ENCODE data around the gene THOC2.
"Not testable (repeated sequence)": the region's sequence is repeated elsewhere in the genome, so short reads cannot be mapped to it uniquely, and the experiment has no call there.

THOC2 gene

DNA sequence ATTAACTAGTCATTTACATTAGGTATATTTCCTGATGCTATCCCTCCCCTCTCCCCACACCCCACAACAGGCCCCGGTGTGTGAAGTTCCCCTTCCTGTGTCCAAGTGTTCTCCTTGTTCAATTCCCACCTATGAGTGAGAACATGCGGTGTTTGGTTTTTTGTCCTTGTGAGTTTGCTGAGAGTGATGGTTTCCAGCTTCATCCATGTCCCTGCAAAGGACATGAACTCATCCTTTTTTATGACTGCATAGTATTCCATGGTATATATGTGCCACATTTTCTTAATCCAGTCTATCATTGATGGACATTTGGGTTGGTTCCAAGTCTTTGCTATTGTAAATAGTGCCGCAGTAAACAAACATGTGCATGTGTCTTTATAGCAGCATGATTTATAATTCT is 69.1 kb downstream of the THOC2 start:
- not testable (repeated sequence) for DNase-seq

DNA sequence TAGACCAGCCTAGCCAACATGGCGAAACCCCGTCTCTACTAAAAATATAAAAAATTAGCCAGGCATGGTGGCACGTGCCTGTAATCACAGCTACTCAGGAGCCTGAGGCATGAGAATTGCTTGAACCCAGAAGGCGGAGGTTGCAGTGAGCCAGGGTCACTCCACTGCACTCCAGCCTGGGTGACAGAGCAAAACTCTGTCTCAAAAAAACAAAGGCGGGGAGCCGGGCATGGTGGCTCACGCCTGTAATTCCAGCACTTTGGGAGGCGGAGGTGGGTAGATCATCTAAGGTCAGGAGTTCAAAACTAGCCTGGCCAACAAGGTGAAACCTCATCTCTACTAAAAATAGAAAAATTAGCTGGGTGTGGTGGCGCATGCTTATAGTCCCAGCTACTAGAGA is 76.3 kb downstream of the THOC2 start:
- not testable (repeated sequence) for DNase-seq

DNA sequence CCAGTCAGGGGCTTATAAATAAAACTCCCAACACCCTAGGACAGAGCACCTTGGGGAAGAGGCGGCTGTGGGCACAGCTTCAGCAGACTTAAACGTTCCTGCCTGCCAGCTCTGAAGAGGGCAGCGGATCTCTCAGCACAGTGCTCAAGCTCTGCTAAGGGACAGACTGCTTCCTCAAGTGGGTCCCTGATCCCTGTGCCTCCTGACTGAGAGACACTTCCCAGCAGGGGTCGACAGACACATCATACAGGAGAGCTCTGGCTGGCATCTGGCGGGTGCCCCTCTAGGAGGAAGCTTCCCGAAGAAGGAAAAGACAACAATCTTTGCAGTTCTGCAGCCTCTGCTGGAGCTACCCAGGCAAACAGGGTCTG is 84.1 kb downstream of the THOC2 start:
- DNase-seq = not testable (repeated sequence)

DNA sequence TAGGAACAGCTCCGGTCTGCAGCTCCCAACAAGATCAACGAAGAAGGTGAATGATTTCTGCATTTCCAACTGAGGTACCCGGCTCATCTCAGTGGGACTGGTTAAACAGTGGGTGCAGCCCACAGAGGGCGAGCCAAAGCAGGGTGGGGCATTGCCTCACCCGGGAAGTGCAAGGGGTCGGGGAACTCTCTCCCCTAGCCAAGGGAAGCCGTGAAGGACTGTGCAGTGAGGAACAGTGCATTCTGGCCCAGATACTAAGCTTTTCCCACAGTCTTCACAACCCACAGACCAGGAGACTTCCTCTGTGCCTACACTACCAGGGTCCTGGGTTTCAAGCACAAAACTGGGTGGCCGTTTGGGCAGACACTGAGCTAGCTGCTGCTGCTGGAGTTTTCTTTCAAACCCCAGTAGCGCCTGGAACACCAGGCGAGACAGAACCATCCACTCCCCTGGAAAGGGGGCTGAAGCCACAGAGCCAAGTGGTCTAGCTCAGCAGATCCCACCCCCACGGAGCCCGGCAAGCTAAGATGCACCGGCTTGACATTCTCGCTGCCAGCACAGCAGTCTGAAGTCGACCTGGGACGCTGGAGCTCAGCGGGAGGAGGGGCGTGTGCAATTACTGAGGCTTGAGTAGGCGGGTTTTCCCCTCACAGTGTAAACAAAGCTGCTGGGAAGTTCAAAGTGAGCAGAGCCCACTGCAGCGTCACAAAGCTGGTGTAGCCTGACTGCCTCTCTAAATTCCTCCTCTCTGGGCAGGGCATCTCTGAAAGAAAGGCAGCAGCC is 84.6 kb downstream of the THOC2 start:
- DNase-seq = no peak

DNA sequence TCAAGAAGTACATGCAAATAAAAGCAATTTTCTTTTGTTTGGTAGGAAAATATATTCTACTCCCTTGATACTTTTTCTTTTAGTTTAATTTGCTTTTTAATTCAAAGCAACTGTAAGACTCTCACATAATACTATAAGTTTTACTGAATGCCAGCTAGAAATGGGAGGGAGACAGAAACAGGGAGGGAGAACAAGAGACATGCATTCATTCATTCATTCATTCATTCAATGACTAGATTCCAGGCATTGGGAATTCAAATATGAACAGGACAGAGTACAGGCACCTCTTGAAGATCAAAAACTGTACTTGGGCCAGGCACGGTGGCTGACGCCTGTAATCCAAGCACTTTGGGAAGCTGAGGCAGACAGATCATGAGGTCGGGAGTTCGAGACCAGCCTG is 85.6 kb downstream of the THOC2 start:
- DNase-seq = no peak

DNA sequence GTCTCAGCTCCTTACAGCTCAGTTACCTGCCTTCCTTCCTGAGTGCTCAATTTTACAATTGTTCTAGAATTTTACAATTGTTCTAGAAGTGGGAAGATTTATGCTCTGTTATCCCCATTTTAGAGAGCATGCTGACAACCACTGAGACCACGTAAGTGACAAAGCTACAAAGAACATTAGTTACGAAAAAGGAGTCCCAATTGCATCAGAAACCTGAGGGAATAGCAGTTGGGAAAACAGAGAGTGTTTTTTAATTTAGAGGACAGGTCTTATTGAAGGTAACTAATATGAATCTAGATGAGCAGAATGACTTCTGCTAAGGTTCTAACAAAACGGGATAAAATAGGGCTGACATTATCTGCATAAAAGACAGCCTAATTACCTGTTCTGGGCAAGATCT is 103.3 kb downstream of the THOC2 start:
- DNase-seq = no peak

DNA sequence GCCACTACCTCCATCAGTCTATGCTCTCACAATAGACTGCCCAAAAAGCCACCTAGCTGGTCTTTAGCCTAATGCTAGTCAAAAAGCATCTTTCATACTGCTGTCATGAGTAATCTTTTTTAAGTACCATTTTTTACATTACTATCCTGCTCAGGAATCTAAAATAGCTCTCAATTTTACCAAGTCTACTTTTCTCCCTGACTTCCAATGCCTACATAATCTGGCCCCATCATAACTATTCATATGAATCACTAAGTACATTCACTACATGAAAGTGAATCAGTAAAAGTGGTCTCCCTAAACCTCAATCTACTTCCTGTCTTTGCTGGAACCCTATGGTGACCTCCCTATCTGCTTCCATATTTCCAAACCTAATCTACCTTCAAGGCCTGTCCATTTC is 105.9 kb downstream of the THOC2 start:
- no peak for DNase-seq

DNA sequence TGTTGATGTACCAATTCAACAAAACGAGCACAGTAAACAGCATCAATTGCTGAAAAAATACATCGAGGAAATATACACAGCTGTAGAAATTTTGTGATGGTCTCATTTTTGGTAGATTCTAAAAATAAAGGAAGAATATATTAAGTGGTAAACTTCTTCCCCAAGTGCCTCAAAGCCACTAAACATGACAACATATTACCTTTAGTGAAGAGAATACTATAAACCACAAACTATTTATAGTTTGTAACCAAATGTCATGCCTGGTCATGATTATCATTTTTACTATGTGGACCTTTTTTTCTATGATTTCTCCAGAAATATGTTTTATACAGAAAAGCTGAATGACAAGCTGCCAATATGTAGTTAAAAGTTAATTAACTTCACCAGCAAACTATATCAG is 106.9 kb downstream of the THOC2 start:
- DNase-seq = no peak

DNA sequence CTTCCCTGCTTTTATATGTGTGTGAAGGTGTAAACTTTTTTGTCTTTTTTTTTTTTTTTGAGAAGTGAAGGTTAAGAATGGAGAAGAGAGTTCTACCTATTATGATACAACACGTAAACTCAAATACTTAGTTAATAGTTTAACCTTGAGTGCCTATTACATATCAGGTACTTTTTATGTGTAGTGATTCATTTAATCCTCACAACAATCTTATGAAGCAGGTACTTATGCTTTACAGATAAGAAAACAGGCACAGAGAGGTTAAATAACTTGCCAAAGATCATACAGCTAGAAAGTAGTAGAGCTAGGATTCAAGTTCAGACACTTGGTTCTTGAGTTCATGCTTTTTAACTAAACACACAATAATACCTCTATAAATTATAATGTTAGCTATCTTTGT is 107.4 kb downstream of the THOC2 start:
- no peak for DNase-seq

DNA sequence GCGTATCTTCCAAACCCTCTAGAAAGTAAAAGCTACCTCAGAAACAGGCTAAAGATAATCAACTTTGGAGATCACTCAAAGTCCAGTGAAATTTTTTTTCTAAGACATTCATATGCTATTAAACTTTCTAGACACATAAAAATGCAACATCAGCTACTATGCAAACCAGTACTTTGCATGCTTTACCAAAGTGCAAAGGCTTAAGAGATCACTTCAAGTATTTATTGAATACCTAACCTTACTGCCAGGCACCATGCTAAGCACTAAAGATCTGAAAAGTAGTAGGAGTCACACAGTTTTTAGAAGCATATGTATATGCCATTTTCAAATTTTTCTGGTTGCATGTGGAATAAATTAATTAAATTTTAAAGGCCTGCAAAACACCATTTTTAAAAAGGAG is 115.8 kb downstream of the THOC2 start:
- DNase-seq = no peak

DNA sequence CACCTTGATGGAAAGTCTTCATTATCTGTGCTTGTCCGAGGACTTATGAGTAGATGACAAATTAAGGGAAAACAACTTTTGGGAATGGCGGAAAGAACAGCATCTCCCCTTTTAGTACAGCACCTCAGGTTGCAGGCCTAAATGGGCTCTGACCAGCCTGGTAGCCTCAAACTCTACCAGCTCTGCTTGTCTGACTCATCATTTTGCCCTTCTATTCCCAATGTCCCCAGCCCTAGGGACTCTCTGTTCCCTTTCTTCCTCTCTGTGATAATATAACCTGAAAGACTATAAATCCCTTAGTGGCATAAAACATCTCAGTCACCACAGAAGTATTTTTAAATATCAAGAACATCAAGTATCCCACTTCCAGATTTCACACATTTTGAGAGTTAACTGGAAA is 121.9 kb downstream of the THOC2 start:
- DNase-seq = no peak

DNA sequence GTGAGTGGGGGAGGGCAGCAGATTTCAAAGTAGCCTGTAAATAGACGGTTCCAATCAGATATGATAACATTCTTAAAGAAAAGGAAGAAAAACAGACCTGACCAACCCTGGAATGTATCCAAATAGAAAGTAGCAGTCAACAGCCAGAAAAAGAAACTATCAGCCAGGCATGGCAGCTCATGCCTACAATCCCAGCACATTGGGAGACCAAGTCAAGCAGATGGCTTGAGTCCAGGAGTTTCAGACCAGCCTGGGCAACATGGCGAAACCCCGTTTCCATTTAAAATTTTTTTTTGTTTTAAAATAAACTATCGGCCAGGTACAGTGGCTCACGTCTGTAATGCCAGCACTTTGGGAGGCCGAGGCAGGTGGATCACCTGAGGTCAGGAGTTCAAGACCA is 125.0 kb downstream of the THOC2 start:
- DNase-seq = no peak

DNA sequence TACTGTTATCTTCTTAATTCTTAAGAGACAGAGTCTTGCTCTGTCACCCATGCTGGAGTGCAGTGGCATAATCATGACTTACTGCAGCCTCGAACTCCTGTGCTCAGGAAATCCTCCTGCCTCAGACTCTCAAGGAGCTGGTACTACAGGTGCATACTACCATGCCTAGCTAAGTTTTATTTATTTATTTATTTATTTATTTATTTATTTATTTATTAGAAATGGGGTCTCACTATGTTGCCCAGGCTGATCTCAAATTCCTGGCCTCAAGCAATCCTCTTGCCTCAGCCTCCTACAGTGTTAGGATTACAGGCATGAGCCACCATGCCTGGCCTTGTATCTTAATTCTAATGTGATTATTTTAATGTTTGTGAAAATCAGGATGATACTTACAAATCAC is 125.6 kb downstream of the THOC2 start:
- DNase-seq = no peak

DNA sequence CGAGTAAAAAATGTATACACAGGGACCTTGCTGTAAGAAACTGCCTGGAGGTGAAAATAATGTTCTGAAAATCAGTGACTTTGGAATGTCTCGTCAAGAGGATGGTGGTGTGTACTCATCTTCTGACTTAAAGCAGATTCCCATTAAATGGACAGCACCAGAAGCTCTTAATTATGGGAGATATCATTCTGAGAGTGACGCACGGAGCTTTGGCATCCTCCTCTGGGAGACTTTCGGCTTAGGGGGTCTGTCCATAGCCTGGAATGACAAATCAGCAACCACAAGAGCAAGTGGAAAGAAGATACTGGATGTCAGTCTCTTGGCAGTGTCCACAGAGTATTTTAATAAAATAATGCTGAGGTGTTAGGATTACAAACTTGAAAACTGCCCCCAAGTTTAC is 129.4 kb downstream of the THOC2 start:
- DNase-seq = no peak

DNA sequence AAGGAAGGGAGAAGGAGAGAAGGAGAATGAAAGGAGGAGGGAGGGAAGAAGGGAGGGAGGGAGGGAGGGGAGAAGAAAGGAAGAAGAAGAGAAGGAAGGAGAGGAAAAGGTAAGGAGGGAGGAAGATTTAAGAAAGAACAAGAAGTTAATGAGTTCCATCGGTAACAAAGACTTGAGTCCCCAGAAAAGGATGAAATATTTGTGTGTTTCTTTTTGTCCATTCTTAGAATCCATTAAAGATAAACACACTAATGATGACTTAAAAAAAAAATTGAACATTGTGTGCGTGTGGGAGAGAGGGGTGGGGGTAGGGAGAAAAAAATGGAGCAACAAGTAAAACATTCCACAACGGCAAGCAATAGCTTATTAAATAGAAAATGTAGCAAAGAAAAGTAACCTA is 131.4 kb downstream of the THOC2 start:
- DNase-seq = no peak

DNA sequence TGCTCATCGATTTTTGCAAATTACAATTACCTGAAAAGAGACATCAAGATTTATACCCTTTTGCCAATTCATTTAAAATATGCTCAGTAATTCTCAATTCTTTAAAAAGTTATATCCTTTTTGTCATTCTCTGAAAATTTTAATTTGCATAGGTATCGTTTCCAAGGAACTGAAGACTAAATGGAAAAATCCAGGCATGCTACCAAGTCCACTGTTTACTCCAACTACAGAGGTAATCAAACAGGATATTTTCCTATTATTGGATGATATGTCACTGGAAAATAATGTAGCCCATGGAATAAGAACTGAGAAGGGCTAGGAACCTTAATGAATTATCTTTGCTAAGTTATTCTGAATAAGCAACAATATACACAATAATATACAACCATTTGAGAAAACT is 132.7 kb downstream of the THOC2 start:
- no peak for DNase-seq

DNA sequence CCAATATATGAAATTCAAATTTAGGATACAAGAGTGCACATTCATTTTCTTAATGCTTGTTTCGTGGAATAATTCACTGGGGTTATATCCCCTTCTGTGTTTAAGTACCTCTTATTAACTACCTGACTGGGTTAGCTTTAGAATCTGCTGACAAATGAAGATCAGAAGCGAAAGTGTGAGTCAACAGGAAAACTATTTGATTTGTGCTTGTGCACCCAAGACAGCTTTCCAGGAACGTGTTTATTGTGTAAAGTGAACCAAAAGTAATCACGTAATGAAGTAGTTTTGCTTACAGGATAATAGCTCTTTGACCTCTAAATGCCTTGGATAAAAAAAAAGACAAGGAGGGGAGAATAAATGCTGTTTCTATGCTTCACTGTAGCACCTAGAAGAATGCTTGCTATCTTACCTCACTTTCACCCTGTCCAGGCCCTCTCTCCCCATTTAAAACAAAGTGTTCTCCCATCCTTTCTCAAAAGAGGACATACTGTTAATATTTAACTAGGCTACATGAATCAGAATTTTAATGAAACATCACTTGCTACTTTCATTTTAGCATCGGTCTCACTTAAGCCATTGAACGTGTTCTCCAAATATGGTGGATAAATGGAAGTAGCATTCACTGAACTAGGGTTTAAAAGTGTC is 141.9 kb downstream of the THOC2 start:
- no peak for DNase-seq

DNA sequence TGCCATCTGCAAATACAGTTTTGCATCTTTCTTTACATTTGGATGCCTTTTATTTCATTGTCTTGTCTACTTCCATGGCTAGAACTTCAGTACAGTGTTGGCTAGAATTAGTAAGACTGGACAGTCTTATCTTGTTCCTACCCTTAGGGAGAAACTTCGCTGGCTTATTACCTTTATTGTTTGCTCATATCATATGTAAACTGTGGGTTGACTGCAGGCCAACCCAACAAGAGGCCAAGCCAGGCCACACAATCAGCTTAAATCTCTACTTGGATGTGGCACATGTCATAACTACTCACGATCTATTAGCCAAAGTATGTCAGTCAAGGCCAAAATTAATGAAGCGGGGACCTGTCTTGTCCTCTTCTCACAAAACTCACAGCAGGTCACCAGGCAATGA is 144.1 kb downstream of the THOC2 start:
- DNase-seq = no peak

DNA sequence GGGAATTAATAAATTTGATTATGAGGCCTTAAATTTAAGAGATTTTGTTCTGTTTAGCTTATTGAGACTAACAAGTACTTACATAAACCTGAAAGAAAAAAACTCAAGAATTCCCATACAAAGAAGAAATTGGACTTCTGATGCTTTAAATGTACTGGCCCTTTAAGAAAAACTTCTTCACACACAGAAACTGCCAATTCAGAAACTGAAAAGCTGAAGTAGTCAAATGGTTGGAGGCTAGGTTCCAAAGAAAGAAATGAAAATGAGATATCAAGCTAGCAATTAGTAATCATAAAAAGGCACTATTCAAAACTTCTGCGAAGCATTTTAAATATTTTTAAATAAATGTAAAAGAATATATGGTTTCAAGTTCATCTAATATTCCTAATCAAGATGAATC is 151.3 kb downstream of the THOC2 start:
- DNase-seq = no peak

DNA sequence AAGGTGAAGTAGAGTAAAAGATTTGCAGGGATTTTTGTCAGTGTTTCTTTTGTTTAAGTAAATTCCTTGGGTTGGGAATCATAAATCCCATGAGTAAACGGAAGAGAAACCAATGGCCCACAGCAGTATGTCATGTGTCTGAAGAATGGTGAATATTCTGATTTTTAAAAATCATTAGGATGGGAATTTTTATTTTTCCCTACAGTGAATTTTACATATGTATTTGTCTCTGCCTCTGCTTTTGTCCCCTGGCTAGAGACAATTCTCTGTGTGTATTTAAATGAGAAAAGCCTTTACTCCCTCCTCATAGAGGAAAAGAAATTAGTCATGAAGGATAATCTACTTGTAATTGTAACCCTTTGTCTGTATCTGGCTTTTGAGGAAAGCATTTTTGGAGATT is 152.1 kb downstream of the THOC2 start:
- no peak for DNase-seq

DNA sequence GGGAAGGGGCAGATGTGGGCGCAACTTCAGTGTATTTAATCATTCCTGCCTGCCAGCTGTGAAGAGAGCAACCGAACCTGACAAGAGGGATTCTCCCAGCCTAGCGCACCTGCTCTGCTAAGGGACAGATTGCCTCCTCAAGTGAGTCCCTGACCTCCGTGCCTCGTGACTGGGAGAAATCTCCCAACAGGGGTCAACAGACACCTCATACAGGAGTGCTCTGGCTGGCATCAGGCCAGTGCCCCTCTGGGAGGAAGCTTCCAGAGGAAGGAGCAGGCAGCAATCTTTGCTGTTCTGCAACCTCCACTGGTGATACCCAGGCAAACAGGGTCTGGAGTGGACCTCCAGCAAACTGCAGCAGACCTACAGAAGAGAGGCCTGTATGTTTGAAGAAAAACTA is 158.8 kb downstream of the THOC2 start:
- DNase-seq = not testable (repeated sequence)

DNA sequence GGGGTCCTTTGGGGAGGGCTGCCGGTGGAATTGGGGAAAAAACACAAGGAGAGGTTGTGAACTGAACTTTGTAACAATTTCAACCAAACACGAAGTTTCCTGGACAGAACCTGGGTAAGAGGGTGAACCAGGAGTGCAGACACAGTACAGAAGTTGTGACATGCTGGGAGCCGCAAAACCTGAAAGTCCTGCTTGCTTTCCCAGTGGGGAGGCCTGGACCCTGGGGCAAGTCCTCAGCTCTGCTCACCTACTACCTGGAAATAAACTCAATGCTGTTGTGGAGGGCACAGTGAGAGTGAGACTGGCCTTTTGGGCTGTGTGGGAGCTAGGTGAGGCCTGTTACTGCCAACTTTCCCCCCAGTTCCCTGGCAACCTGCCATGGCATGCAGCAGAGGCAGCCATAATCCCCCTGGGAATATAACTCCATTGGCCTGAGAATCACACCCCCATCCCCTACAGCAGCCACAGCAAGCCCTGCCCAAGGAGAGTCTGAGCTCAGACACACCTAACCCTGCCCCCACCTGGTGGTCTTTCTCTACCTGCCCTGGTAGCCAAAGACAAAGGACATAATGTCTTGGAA is 162.8 kb downstream of the THOC2 start:
- no peak for DNase-seq

DNA sequence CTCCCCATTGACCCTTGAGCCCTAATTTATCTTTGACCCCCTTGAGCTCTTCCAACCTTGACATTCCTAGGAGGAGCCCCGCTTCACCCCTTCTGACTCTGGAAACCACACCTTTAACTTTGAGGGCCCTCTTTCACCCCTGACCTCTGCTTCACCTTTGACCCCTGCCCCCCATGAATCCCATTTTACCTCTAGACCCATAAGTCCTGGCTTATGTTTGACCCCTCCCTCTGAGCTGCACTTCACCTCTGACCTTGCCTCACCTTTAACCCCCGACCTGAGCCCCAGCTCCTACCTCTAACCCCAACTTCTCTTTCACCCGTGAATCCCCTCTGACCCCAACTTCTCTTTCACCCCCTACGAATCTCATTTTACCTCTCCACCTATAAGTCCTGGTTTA is 169.7 kb downstream of the THOC2 start:
- DNase-seq = no peak

DNA sequence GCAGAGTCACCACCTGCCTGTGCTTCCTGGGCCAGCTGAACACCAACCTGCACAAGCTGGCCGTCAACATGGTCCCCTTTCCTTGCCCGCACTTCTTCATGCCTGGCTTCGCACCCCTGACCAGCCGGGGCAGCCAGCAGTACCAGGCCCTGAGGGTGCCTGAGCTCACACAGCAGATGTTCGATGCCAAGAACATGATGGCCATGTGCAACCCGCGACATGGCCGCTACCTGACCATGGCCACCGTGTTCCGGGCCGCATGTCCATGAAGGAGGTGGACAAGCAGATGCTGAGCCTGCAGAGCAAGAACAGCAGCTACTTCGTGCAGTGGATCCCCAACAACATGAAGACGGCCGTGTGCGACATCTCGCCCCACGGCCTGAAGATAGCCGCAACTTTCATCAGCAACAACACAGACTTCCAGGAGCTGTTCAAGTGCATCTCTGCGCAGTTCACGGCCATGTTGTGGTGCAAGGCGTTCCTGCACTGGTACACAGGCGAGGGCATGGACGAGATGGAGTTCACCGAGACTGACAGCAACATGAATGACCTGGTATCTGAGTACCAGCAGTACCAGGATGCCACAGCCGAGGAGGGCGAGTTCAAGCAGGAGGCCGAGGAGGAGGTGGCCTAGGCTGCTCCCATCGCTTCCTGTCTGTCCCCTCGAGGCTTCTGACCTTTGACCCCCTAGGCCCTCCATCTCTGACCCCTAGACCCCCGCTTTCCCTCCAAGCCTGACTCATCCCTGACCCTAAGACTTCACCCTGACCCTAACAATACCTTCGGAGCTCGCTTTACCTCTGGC is 170.3 kb downstream of the THOC2 start:
- DNase-seq = no peak
